Hepatocyte (in vitro differentiated cells): ENCODE data around the gene PIGK. TPM values are rescaled to one million over a fixed set of nuclear protein-coding genes. Genes with fewer than 3 reads are reported as not detected.

Source experiments
- DNase-seq: peaks from one replicate; pipeline ENCODE4 v3.0.0-alpha.2; 2016; ENCODE audit warnings: low spot score
- H2AFZ ChIP-seq: fragments of 200-600 bp; sonication (generic); 2 replicates; pipeline ENCODE4 v1.6.0; 2016; ENCODE audit warnings: antibody characterized with exemption, mild to moderate bottlenecking
- H3K27ac ChIP-seq: fragments of 200-600 bp; sonication (generic); 2 replicates; pipeline ENCODE4 v1.5.1; 2016; ENCODE audit warnings: mild to moderate bottlenecking
- H3K27me3 ChIP-seq: fragments of 200-600 bp; sonication (generic); 2 replicates; pipeline ENCODE4 v1.6.1; 2016
- H3K36me3 ChIP-seq: fragments of 200-600 bp; sonication (generic); replicated peaks from 2 replicates; pipeline ENCODE4 v1.5.1; 2016; ENCODE audit warnings: low read depth; ENCODE audit not compliant: insufficient read depth
- H3K4me1 ChIP-seq: fragments of 200-600 bp; sonication (generic); 2 replicates; pipeline ENCODE4 v1.5.1; 2016; ENCODE audit warnings: mild to moderate bottlenecking, moderate library complexity; ENCODE audit not compliant: insufficient read depth
- H3K4me2 ChIP-seq: fragments of 200-600 bp; sonication (generic); 2 replicates; pipeline ENCODE4 v1.6.0; 2016
- H3K4me3 ChIP-seq: fragments of 200-600 bp; sonication (generic); 2 replicates; pipeline ENCODE4 v1.5.1; 2016; ENCODE audit warnings: mild to moderate bottlenecking
- H3K79me2 ChIP-seq: fragments of 200-600 bp; sonication (generic); 2 replicates; pipeline ENCODE4 v1.6.0; 2017; ENCODE audit warnings: mild to moderate bottlenecking
- H3K9me2 ChIP-seq: fragments of 200-600 bp; sonication (generic); replicated peaks from 2 replicates; pipeline ENCODE4 v1.6.0; 2017; ENCODE audit warnings: mild to moderate bottlenecking; ENCODE audit not compliant: insufficient read depth
- H3K9me3 ChIP-seq: fragments of 200-600 bp; sonication (generic); 2 replicates; pipeline ENCODE4 v1.5.1; 2016; ENCODE audit warnings: low read depth, mild to moderate bottlenecking
- H4K20me1 ChIP-seq: fragments of 200-600 bp; sonication (generic); 2 replicates; pipeline ENCODE4 v1.6.0; 2016; ENCODE audit warnings: mild to moderate bottlenecking; ENCODE audit not compliant: insufficient read depth, poor library complexity, severe bottlenecking
- EZH2 ChIP-seq: fragments of 200-600 bp; sonication (generic); IDR thresholded peaks from 2 replicates; pipeline ENCODE4 v1.6.1; 2016; ENCODE audit warnings: antibody characterized with exemption, mild to moderate bottlenecking, borderline replicate concordance
- EZH2phosphoT487 ChIP-seq: fragments of 200-600 bp; sonication (generic); IDR thresholded peaks from one replicate; pipeline ENCODE4 v1.6.1; 2018; ENCODE audit warnings: antibody characterized with exemption, mild to moderate bottlenecking, low read depth, moderate library complexity; ENCODE audit not compliant: unreplicated experiment, severe bottlenecking
- WGBS: methylation state at CpG from one replicate; pipeline ENCODE4 v1.1.6; 2016; ENCODE audit warnings: low lambda C conversion rate; ENCODE audit errors: missing lambda C conversion rate; 5-methylcytosine and 5-hydroxymethylcytosine counted together
- microRNA-seq: library from miRNA; unstranded; fragments of <30 nt; microRNA quantifications from one replicate; pipeline ENCODE4, GENCODE V29; 2017
- polyA plus RNA-seq: library from polyadenylated mRNA; unstranded; fragments of >200 nt; fragmentation: Nextera tagmentation; extraction: Ambion mirVana; gene quantifications from 2 replicates; pipeline ENCODE4 v1.2.1, GENCODE V29; 2016
- small RNA-seq: library from RNA; depleted of rRNA; stranded (forward); fragments of <200 nt; gene quantifications from one replicate; pipeline ENCODE3, GENCODE V24; 2014
- total RNA-seq: library from RNA; depleted of rRNA; stranded (reverse); fragments of >200 nt; gene quantifications from 2 replicates; pipeline ENCODE4 v1.2.3, GENCODE V29; 2014
- TF ChIP-seq, protein P1 (sequence below): fragments of 200-600 bp; sonication (generic); IDR thresholded peaks from 2 replicates; pipeline ENCODE4 v1.5.1; 2016; ENCODE audit warnings: antibody characterized with exemption, mild to moderate bottlenecking; ENCODE audit not compliant: poor library complexity

The PIGK gene
- total and polyA plus RNA-seq, 2 experiments from 2014 or later, result 19.4 to 37.1 TPM

DNA sequence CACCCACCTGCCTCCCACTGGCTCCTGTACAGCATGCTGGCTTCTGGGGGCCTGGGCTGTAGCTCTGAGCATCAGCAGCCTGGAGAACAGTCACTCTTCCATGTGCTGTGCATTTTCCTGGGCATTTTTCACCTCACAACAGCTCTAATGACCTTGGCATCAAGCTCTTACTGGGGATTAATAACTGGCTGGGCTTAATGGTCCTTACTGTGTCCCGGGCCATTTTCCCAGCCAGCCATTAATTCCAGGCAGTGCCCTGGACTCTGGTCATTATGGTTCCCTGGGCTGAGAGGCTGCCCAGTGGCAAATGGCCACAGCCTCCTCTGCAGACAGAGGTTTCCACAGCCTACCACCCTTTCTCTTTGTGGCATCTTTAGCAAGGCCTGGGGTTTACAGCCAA, 180.1 kb downstream of the PIGK start:
- no peaks in the 10 kb centered on the region for H3K9me2 ChIP-seq
- H4K20me1 ChIP-seq, result no peaks in the 10 kb centered on the region
- no peak overlapping the region for H2AFZ ChIP-seq
- no peaks in the 10 kb centered on the region for H3K9me3 ChIP-seq
- H3K36me3 ChIP-seq, result no peaks in the 10 kb centered on the region
- no peak overlapping the region for H3K27ac ChIP-seq
- H3K79me2 ChIP-seq, result no peaks in the 10 kb centered on the region
- H3K4me3 ChIP-seq, result no peak overlapping the region
- DNase-seq, result no peak
- TF ChIP-seq, protein P1, sequence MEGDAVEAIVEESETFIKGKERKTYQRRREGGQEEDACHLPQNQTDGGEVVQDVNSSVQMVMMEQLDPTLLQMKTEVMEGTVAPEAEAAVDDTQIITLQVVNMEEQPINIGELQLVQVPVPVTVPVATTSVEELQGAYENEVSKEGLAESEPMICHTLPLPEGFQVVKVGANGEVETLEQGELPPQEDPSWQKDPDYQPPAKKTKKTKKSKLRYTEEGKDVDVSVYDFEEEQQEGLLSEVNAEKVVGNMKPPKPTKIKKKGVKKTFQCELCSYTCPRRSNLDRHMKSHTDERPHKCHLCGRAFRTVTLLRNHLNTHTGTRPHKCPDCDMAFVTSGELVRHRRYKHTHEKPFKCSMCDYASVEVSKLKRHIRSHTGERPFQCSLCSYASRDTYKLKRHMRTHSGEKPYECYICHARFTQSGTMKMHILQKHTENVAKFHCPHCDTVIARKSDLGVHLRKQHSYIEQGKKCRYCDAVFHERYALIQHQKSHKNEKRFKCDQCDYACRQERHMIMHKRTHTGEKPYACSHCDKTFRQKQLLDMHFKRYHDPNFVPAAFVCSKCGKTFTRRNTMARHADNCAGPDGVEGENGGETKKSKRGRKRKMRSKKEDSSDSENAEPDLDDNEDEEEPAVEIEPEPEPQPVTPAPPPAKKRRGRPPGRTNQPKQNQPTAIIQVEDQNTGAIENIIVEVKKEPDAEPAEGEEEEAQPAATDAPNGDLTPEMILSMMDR, result no peak
- TF ChIP-seq EZH2 (no peak), EZH2phosphoT487 (no peak)
- H3K4me1 ChIP-seq, result no peaks in the 10 kb centered on the region
- no peak overlapping the region for H3K4me2 ChIP-seq
- H3K27me3 ChIP-seq, result no peaks in the 10 kb centered on the region
- 100% methylated on average over 1 of the region's 1 CpG for WGBS

Small RNAs within 50 kb of the gene (microRNA-seq; reads per million reads assigned to microRNA genes)
- not detected for gene MIR7156

Small RNAs within 50 kb of the gene (small RNA-seq; reads per million reads assigned to genes)
- not detected for gene MIR7156

Other genes starting within 250 kb of the PIGK start
- gene AK5, start 62.6 kb upstream of the PIGK start, total RNA-seq, result 0.12 TPM in 1 of 2 replicates, not detected in the other
- 0.05 and 0.67 TPM in 2 replicates for gene AK5, start 62.6 kb upstream of the PIGK start, polyA plus RNA-seq